Natural killer cell (primary cell): ENCODE data around the gene LEF1. TPM values are rescaled to one million over a fixed set of nuclear protein-coding genes. Genes with fewer than 3 reads are reported as not detected.
A peak's percentile ranks its signal among the peaks of the same experiment; 100 is the strongest.

Experiments
- ATAC-seq, 3 donors: fragments of 150-1000 bp in 2 of 3; fragments of 200-7000 bp in 1 of 3; cut with Tn5 transposase; 1 replicate in 1 of 3; 2 replicates in 2 of 3; pipeline ENCODE4 v1.10.0; 2021; ENCODE audit warnings: mild to moderate bottlenecking in 2 of 3, moderate library complexity in 2 of 3
- DNase-seq, 2 donors: peaks; one replicate each; pipeline versions ENCODE4 v3.0.0 to v3.0.0-alpha.2; 2013 to 2021; ENCODE audit warnings: mixed read lengths in 1 of 2
- H3K27ac ChIP-seq: one replicate; pipeline ENCODE4 v1.5.1; 2013; ENCODE audit warnings: mild to moderate bottlenecking, low read length
- H3K27me3 ChIP-seq: one replicate; pipeline ENCODE4 v1.6.1; 2013; ENCODE audit warnings: low read length; ENCODE audit not compliant: control insufficient read depth, insufficient read depth
- H3K36me3 ChIP-seq: one replicate; pipeline ENCODE4 v1.6.1; 2013; ENCODE audit warnings: low read length; ENCODE audit not compliant: control insufficient read depth, insufficient read depth
- H3K4me1 ChIP-seq: one replicate; pipeline ENCODE4 v1.6.1; 2013; ENCODE audit warnings: low read length; ENCODE audit not compliant: control insufficient read depth, insufficient read depth
- H3K4me3 ChIP-seq: one replicate; pipeline ENCODE4 v1.5.1; 2013; ENCODE audit warnings: low read length
- H3K9me3 ChIP-seq: one replicate; pipeline ENCODE4 v1.6.1; 2013; ENCODE audit warnings: low read length; ENCODE audit not compliant: control insufficient read depth, insufficient read depth
- H3K27ac Mint-ChIP-seq, 2 donors: one replicate each; pipeline ENCODE4 v1.8.0; 2022; ENCODE audit warnings: mild to moderate bottlenecking in 2 of 2, mixed read lengths in 2 of 2, moderate library complexity in 1 of 2
- H3K27me3 Mint-ChIP-seq, 2 donors: one replicate each; pipeline ENCODE4 v1.8.0; 2022; ENCODE audit warnings: low read depth in 2 of 2, mixed read lengths in 2 of 2
- H3K36me3 Mint-ChIP-seq: one replicate; pipeline ENCODE4 v1.8.0; 2022; ENCODE audit warnings: mixed read lengths
- H3K4me1 Mint-ChIP-seq, 2 donors: one replicate each; pipeline ENCODE4 v1.8.0; 2022; ENCODE audit warnings: mixed read lengths in 2 of 2
- H3K4me3 Mint-ChIP-seq: one replicate; pipeline ENCODE4 v1.8.0; 2022; ENCODE audit warnings: mild to moderate bottlenecking, moderate library complexity, mixed read lengths
- H3K9me3 Mint-ChIP-seq, 2 donors: one replicate each; pipeline ENCODE4 v1.8.0; 2022; ENCODE audit warnings: mixed read lengths in 2 of 2
- WGBS: methylation state at CpG from one replicate; pipeline ENCODE4 v1.1.7; 2013; ENCODE audit warnings: missing lambda C conversion rate; ENCODE audit not compliant: insufficient coverage; 5-methylcytosine and 5-hydroxymethylcytosine counted together
- intact Hi-C: fragments of 100-400 bp; cut with micrococcal nuclease; formaldehyde crosslinking; loops from one replicate; pipeline ENCODE4 v1.14.2; 2022
- total RNA-seq, 4 donors: library from RNA; stranded (reverse); fragments of 120-200 nt in 1 of 4; gene quantifications; one replicate each; pipeline versions ENCODE4 v1.2.3 to v1.2.4, GENCODE V29; 2013 to 2022
- TF ChIP-seq, protein P1 (sequence below): fragments of 200-600 bp; IDR thresholded peaks from one replicate; pipeline ENCODE4 v1.8.0; 2022; ENCODE audit warnings: antibody characterized with exemption

The LEF1 gene
- total RNA-seq, 3 donors from 2014 or later (not counting 1 experiment from before 2014, with no cell fraction given) = 18.7 to 39.8 (median 24.5) TPM

- no peaks in the 10 kb centered on the region for H3K9me3 Mint-ChIP-seq
- no peak overlapping the region for H3K27ac ChIP-seq
- no peak overlapping the region for H3K27ac Mint-ChIP-seq
- TF ChIP-seq, protein P1, sequence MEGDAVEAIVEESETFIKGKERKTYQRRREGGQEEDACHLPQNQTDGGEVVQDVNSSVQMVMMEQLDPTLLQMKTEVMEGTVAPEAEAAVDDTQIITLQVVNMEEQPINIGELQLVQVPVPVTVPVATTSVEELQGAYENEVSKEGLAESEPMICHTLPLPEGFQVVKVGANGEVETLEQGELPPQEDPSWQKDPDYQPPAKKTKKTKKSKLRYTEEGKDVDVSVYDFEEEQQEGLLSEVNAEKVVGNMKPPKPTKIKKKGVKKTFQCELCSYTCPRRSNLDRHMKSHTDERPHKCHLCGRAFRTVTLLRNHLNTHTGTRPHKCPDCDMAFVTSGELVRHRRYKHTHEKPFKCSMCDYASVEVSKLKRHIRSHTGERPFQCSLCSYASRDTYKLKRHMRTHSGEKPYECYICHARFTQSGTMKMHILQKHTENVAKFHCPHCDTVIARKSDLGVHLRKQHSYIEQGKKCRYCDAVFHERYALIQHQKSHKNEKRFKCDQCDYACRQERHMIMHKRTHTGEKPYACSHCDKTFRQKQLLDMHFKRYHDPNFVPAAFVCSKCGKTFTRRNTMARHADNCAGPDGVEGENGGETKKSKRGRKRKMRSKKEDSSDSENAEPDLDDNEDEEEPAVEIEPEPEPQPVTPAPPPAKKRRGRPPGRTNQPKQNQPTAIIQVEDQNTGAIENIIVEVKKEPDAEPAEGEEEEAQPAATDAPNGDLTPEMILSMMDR = no peak
- no peaks in the 10 kb centered on the region for H3K27me3 ChIP-seq
- DNase-seq (no peak), ATAC-seq (no peak)
- H3K27me3 Mint-ChIP-seq = peaks cover 0 to 10% of the 10 kb centered on the region in 2 donors
- peaks cover 0 to 8% of the 10 kb centered on the region in 2 donors for H3K4me1 Mint-ChIP-seq
- H3K4me3 ChIP-seq = no peak overlapping the region
- H3K36me3 Mint-ChIP-seq = no peaks in the 10 kb centered on the region
- H3K9me3 ChIP-seq = no peaks in the 10 kb centered on the region
- no peaks in the 10 kb centered on the region for H3K36me3 ChIP-seq
- intact Hi-C loops = loop anchor here (1.0 kb wide), 1 partner anchor 511 kb away; no protein-coding TSS in a partner anchor
- WGBS = 85% methylated on average over 4 of the region's 5 CpGs
- no peaks in the 10 kb centered on the region for H3K4me1 ChIP-seq
- H3K4me3 Mint-ChIP-seq = no peak overlapping the region
Observed at GRCh38 chr4:108060686-108061321, 107.9 kb downstream of the LEF1 start.

- H3K9me3 ChIP-seq = no peaks in the 10 kb centered on the region
- Mint-ChIP-seq H3K4me1 (peaks cover 0 to 8% of the 10 kb centered on the region in 2 donors), H3K4me3 (no peak overlapping the region), H3K9me3 (no peaks in the 10 kb centered on the region), H3K36me3 (no peaks in the 10 kb centered on the region), H3K27ac (no peak overlapping the region), H3K27me3 (peaks cover 0 to 10% of the 10 kb centered on the region in 2 donors)
- H3K27me3 ChIP-seq = no peaks in the 10 kb centered on the region
- 84% methylated on average over 4 of the region's 5 CpGs for WGBS
- TF ChIP-seq, protein P1 = peak; percentile 47
- H3K4me1 ChIP-seq = no peaks in the 10 kb centered on the region
- intact Hi-C loops = loop anchor here (1.0 kb wide), 1 partner anchor 512 kb away; no protein-coding TSS in a partner anchor
- H3K27ac ChIP-seq = no peak overlapping the region
- DNase-seq (peak in 1 of 2 donors; percentile 54), ATAC-seq (peak in 2 of 3 donors; percentile 22 to 38)
- no peak overlapping the region for H3K4me3 ChIP-seq
- no peaks in the 10 kb centered on the region for H3K36me3 ChIP-seq
Observed at GRCh38 chr4:108060164-108060563, 108.6 kb downstream of the LEF1 start.

- DNase-seq = no peak
- Mint-ChIP-seq H3K4me1 (no peaks in the 10 kb centered on the region), H3K36me3 (no peaks in the 10 kb centered on the region), H3K27ac (no peak overlapping the region), H3K9me3 (no peaks in the 10 kb centered on the region), H3K4me3 (no peak overlapping the region), H3K27me3 (peaks cover 0 to 10% of the 10 kb centered on the region in 2 donors)
- intact Hi-C loops = no loop called here
- no peaks in the 10 kb centered on the region for H3K4me1 ChIP-seq
- H3K4me3 ChIP-seq = no peak overlapping the region
- H3K27ac ChIP-seq = no peak overlapping the region
- TF ChIP-seq, protein P1 = no peak
- no peaks in the 10 kb centered on the region for H3K27me3 ChIP-seq
- no peaks in the 10 kb centered on the region for H3K9me3 ChIP-seq
- 95% methylated on average over 11 of the region's 11 CpGs for WGBS
- ATAC-seq = no peak
- no peaks in the 10 kb centered on the region for H3K36me3 ChIP-seq
Observed at GRCh38 chr4:108058685-108059440, 109.9 kb downstream of the LEF1 start.
